HEK293T (cell line): ENCODE measurements around the gene NRP2.

Source experiments
- CTCF ChIA-PET: fragments of 350-600 bp; formaldehyde crosslinking; extraction: SDS; loops from one replicate; lab custom pipeline; 2021; ENCODE audit warnings: antibody characterized with exemption, inconsistent platforms; lab: Yijun Ruan, JAX
- POLR2A ChIA-PET: fragments of 350-600 bp; formaldehyde crosslinking; extraction: SDS; loops from one replicate; lab custom pipeline; 2020; ENCODE audit warnings: antibody characterized with exemption, inconsistent platforms; lab: Yijun Ruan, JAX
- DNase-seq: peaks from one replicate; pipeline ENCODE4 v3.0.0; 2012; ENCODE audit warnings: mixed read lengths; ENCODE audit errors: extremely low spot score
- ARNT ChIP-seq: fragments of 450-650 bp; IDR thresholded peaks from 2 replicates; pipeline ENCODE4 v1.6.1; 2017; ENCODE audit warnings: mild to moderate bottlenecking
- BHLHE40 ChIP-seq: fragments of 450-650 bp; IDR thresholded peaks from 2 replicates; pipeline ENCODE4 v1.6.1; 2016; ENCODE audit warnings: mild to moderate bottlenecking, moderate library complexity, borderline replicate concordance
- CTBP1 ChIP-seq: fragments of 450-650 bp; IDR thresholded peaks from 2 replicates; pipeline ENCODE4 v1.6.1; 2016; ENCODE audit warnings: borderline replicate concordance
- ELF4 ChIP-seq: fragments of 450-650 bp; IDR thresholded peaks from 2 replicates; pipeline ENCODE4 v1.6.1; 2017; ENCODE audit warnings: antibody characterized with exemption
- FOXA1 ChIP-seq: fragments of 450-650 bp; IDR thresholded peaks from 2 replicates; pipeline ENCODE4 v1.6.1; 2016; ENCODE audit warnings: mild to moderate bottlenecking
- FOXK2 ChIP-seq: fragments of 450-650 bp; IDR thresholded peaks from 2 replicates; pipeline ENCODE4 v1.6.1; 2016; ENCODE audit warnings: mild to moderate bottlenecking
- FOXM1 ChIP-seq: fragments of 450-650 bp; IDR thresholded peaks from 2 replicates; pipeline ENCODE4 v1.6.1; 2017; ENCODE audit warnings: mild to moderate bottlenecking, borderline replicate concordance
- HDGF ChIP-seq: fragments of 450-650 bp; IDR thresholded peaks from 2 replicates; pipeline ENCODE4 v1.6.1; 2017; ENCODE audit warnings: antibody characterized with exemption, borderline replicate concordance
- L3MBTL2 ChIP-seq: fragments of 450-650 bp; conservative IDR thresholded peaks from 2 replicates; pipeline ENCODE4 v1.6.1; 2016; ENCODE audit warnings: mild to moderate bottlenecking
- LEF1 ChIP-seq: fragments of 450-650 bp; IDR thresholded peaks from 2 replicates; pipeline ENCODE4 v1.6.1; 2017; ENCODE audit warnings: mild to moderate bottlenecking, borderline replicate concordance
- NFRKB ChIP-seq: fragments of 450-650 bp; IDR thresholded peaks from 2 replicates; pipeline ENCODE4 v1.6.1; 2016; ENCODE audit warnings: mild to moderate bottlenecking, moderate library complexity
- PKNOX1 ChIP-seq: fragments of 450-650 bp; IDR thresholded peaks from 2 replicates; pipeline ENCODE4 v1.6.1; 2016
- SP1 ChIP-seq: fragments of 450-650 bp; IDR thresholded peaks from 2 replicates; pipeline ENCODE4 v1.6.1; 2017
- SUZ12 ChIP-seq: fragments of 450-650 bp; IDR thresholded peaks from 2 replicates; pipeline ENCODE4 v1.6.1; 2016; ENCODE audit warnings: mild to moderate bottlenecking
- TARDBP ChIP-seq: fragments of 450-650 bp; IDR thresholded peaks from 2 replicates; pipeline ENCODE4 v1.6.1; 2016
- ZNF384 ChIP-seq: fragments of 450-650 bp; IDR thresholded peaks from 2 replicates; pipeline ENCODE4 v1.6.1; 2016

NRP2 gene

DNA sequence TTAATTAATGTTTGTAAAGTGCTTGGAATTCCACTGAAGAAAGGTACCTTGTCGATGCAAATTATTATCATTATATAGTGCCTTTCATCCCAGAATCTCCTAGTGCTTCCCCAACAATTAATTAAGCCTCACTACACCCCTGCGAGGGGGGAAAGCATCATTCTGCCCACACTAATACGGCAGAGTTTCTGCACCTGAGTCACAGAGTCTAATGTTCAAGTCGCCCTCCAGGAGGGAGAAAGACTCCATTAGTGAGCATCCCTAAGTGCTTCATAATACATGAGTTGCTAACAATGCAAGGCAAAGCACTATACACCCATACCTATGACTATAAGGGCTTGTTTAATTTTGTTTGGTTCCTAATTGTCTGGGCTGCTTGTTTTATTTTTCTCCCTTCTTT, 25.4 kb upstream of the NRP2 start:
- no peak for TF ChIP-seq FOXA1
- TF ChIP-seq SUZ12: no peak
- TF ChIP-seq HDGF: no peak
- TF ChIP-seq PKNOX1: no peak
- TF ChIP-seq NFRKB: no peak
- no peak for TF ChIP-seq BHLHE40
- no peak for TF ChIP-seq FOXM1
- no peak for TF ChIP-seq SP1
- TF ChIP-seq CTBP1: no peak
- TF ChIP-seq L3MBTL2: no peak
- no peak for TF ChIP-seq TARDBP
- TF ChIP-seq ELF4: no peak
- TF ChIP-seq FOXK2: no peak
- DNase-seq: no peak
- CTCF ChIA-PET: no interaction called here
- POLR2A ChIA-PET: no interaction called here

DNA sequence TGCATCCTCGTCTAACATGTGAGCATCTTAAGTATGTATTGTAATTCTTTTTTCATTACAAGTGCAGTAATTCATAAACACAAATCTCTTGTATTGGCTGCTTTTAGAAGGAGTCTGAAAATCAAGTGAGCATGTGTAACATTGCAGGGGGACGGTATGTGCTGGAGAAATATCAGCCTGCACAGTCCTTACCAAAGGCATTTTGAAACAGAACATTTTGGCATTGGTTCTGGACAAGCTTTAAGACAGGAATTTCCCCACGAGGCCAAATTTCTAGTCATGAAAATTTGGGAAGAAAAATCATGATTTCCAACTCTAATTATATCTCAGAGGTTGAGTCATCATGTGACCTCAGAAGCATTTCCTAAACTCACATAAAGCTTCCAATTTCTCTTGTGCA, 24.7 kb upstream of the NRP2 start:
- POLR2A ChIA-PET: no interaction called here
- no peak for DNase-seq
- TF ChIP-seq TARDBP (no peak), ARNT (no peak), NFRKB (no peak), PKNOX1 (no peak), FOXK2 (no peak), FOXA1 (no peak), HDGF (no peak), FOXM1 (no peak), L3MBTL2 (no peak), SUZ12 (no peak), SP1 (no peak), LEF1 (no peak), BHLHE40 (no peak), CTBP1 (no peak), ELF4 (no peak), ZNF384 (no peak)
- CTCF ChIA-PET: no interaction called here

GRCh38 chr2:205658068-205658467, 24.2 kb upstream of the NRP2 start:
- no peak for TF ChIP-seq ELF4
- TF ChIP-seq FOXA1: no peak
- TF ChIP-seq FOXK2: no peak
- TF ChIP-seq ZNF384: no peak
- TF ChIP-seq FOXM1: no peak
- TF ChIP-seq CTBP1: no peak
- no peak for TF ChIP-seq L3MBTL2
- TF ChIP-seq NFRKB: no peak
- no peak for TF ChIP-seq SUZ12
- TF ChIP-seq SP1: no peak
- TF ChIP-seq BHLHE40: no peak
- no peak for TF ChIP-seq PKNOX1
- TF ChIP-seq TARDBP: no peak
- ChIA-PET POLR2A (no interaction called here), CTCF (no interaction called here)
- no peak for DNase-seq

GRCh38 chr2:205658572-205658971, 23.7 kb upstream of the NRP2 start:
- POLR2A ChIA-PET: no interaction called here
- TF ChIP-seq ARNT: no peak
- TF ChIP-seq FOXA1: no peak
- TF ChIP-seq CTBP1: no peak
- no peak for TF ChIP-seq NFRKB
- TF ChIP-seq L3MBTL2: no peak
- no peak for TF ChIP-seq TARDBP
- TF ChIP-seq FOXK2: no peak
- no peak for TF ChIP-seq SUZ12
- TF ChIP-seq PKNOX1: no peak
- TF ChIP-seq ZNF384: no peak
- TF ChIP-seq ELF4: no peak
- TF ChIP-seq FOXM1: no peak
- TF ChIP-seq BHLHE40: no peak
- no peak for TF ChIP-seq SP1
- TF ChIP-seq HDGF: no peak
- no peak for TF ChIP-seq LEF1
- CTCF ChIA-PET: interaction anchor here (1.5 kb wide), 1 partner anchor 17 kb away, joined by 3 read pairs; no protein-coding TSS in a partner anchor

DNA sequence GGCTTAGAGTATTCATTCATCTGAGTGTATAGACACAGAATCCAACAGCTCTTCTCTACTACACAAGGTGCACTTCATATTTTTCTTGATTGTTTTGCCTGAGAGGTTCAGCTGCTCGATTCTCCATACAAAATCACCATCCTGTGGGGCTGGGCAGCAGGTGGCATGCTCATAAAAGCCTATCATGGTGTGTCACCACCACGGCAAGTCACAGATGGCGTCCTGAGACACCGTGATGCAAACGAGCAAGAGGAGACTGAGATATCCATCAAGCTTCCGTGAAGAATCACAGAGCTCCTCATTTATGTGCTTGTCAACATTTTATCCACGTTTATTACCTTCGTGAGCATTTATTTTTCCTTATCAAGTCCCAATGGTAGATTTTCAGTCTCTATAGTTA, 22.4 kb upstream of the NRP2 start:
- no peak for DNase-seq
- CTCF ChIA-PET: interaction anchor here (0.6 to 1.5 kb wide), 2 partner anchors 14 to 16 kb away, joined by 3 read pairs; no protein-coding TSS in a partner anchor
- POLR2A ChIA-PET: interaction anchor here (0.6 kb wide), 1 partner anchor 46 kb away, joined by 3 read pairs; no protein-coding TSS in a partner anchor
- TF ChIP-seq LEF1: no peak
- TF ChIP-seq HDGF: no peak
- no peak for TF ChIP-seq PKNOX1
- no peak for TF ChIP-seq TARDBP
- no peak for TF ChIP-seq ARNT
- TF ChIP-seq FOXA1: no peak
- TF ChIP-seq CTBP1: no peak
- no peak for TF ChIP-seq NFRKB
- TF ChIP-seq SP1: no peak

More at GRCh38 chr2:205658572-205658971, 23.7 kb upstream of the NRP2 start:
- DNase-seq: no peak
